Right lobe of liver (tissue), 6 donors: ENCODE measurements around the gene EFR3B. TPM values are rescaled to one million over a fixed set of nuclear protein-coding genes. Genes with fewer than 3 reads are reported as not detected.
A peak's percentile ranks its signal among the peaks of the same experiment; 100 is the strongest.

Source experiments
- ATAC-seq, 4 donors: fragments of 200-7000 bp; cut with Tn5 transposase; one replicate each; pipeline ENCODE4 v1.9.1; 2020; ENCODE audit warnings: mild to moderate bottlenecking in 4 of 4, moderate library complexity in 4 of 4
- DNase-seq, 3 donors: peaks; one replicate each; pipeline ENCODE4 v3.0.0-alpha.2; 2020
- H3K27ac ChIP-seq, 3 donors: fragments of 200-600 bp; one replicate each; pipeline ENCODE4 v1.8.0; 2022
- H3K27me3 ChIP-seq, 2 donors: fragments of 200-600 bp; one replicate each; pipeline ENCODE4 v1.8.0; 2022
- H3K36me3 ChIP-seq, 4 donors: fragments of 200-600 bp; sonication (generic) in 1 of 4; one replicate each; pipeline versions ENCODE4 v1.5.1 to v1.8.0; 2017 to 2022; ENCODE audit warnings: control low read depth in 1 of 4
- H3K4me1 ChIP-seq, 4 donors: fragments of 200-600 bp; sonication (generic) in 1 of 4; one replicate each; pipeline versions ENCODE4 v1.5.1 to v1.8.0; 2017 to 2022; ENCODE audit warnings: control low read depth in 1 of 4
- H3K4me3 ChIP-seq, 3 donors: fragments of 200-600 bp; one replicate each; pipeline ENCODE4 v1.8.0; 2022
- H3K9me3 ChIP-seq, 4 donors: fragments of 200-600 bp; sonication (generic) in 1 of 4; one replicate each; pipeline versions ENCODE4 v1.5.1 to v1.8.0; 2017 to 2022; ENCODE audit warnings: control low read depth in 1 of 4
- CTCF ChIP-seq, 4 donors: fragments of 200-600 bp in 3 of 4; fragments of 450-650 bp in 1 of 4; IDR thresholded peaks; one replicate each; pipeline versions ENCODE4 v1.5.1 to v1.8.0; 2016 to 2022; ENCODE audit warnings: antibody characterized with exemption in 4 of 4, mild to moderate bottlenecking in 2 of 4
- POLR2A ChIP-seq: fragments of 450-650 bp; IDR thresholded peaks from one replicate; pipeline ENCODE4 v1.6.1; 2017; ENCODE audit warnings: antibody characterized with exemption, mild to moderate bottlenecking
- WGBS: methylation state at CpG from one replicate; pipeline ENCODE4 v1.1.6; 2018; ENCODE audit warnings: low coverage, low lambda C conversion rate; ENCODE audit not compliant: insufficient coverage; ENCODE audit errors: missing lambda C conversion rate; 5-methylcytosine and 5-hydroxymethylcytosine counted together
- intact Hi-C, 2 donors: fragments of 100-400 bp; cut with DNase I; formaldehyde crosslinking; loops; one replicate each; pipeline versions ENCODE4 v1.11.2 to v1.14.1; 2022
- total RNA-seq, 6 experiments: library from RNA; depleted of rRNA in 2 of 6; stranded (reverse); fragments of >200 nt in 2 of 6; fragmentation: NEBNext Ultra II Directional in 3 of 6; extraction: Animal tissue kit (Norgen Biotek cat#: 25700) in 3 of 6; gene quantifications; one replicate each; pipeline versions ENCODE4 v1.1.0 to v1.2.4, GENCODE V29; 2016 to 2023
- donor health status: DM: no; HTN: yes; CAD: no.
- donor health status: DM: no; HTN: no; CAD: no.
- donor health status: DM: no; HTN: no; CAD: no.
- donor health status: DM: no; HTN: yes; CAD: no.
- donor health status: DM: no; HTN: yes; CAD: no.

Gene EFR3B
- total RNA-seq, 6 experiments from 2014 or later = 0.12 to 0.33 (median 0.16) TPM; not detected in 1

DNA sequence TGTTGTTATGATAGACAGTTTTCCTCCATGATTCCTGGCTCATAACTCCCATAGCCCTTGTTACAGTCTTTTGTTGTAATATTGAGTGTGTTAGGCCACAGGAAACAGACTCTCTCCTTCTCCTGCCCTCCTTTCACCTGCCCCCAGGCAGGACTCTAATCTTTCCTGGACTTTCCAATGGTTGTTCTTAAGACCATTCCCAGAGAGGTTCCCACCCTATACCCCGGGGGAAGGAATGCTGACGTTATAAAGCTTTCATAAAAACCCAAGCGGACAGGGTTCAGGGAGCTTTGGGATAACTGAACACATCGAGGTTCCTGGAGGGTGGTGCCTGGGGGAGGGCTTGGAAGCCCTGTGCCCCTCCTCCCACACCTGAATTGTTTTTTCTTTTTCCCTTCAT lies 2.8 kb upstream of the EFR3B start:
- Histone ChIP-seq H3K36me3 (no peaks in the 10 kb centered on the region), H3K27me3 (no peaks in the 10 kb centered on the region), H3K27ac (no peak overlapping the region), H3K4me1 (peaks cover 0 to 14% (median 2%) of the 10 kb centered on the region in 4 donors), H3K4me3 (no peak overlapping the region), H3K9me3 (no peaks in the 10 kb centered on the region)
- no peak for DNase-seq
- TF ChIP-seq POLR2A (no peak), CTCF (IDR thresholded peaks at IDR 0.05) (no peak)
- intact Hi-C loops = no loop called here
- no peak for ATAC-seq
- 92% methylated on average over 4 of the region's 4 CpGs for WGBS

GRCh38 chr2:25041307-25041927 lies 459 bp upstream of the EFR3B start:
- WGBS = 5% methylated on average over 17 of the region's 28 CpGs
- H3K36me3 ChIP-seq = no peaks in the 10 kb centered on the region
- no peaks in the 10 kb centered on the region for H3K27me3 ChIP-seq
- no peak for TF ChIP-seq POLR2A
- peak in 2 of 4 donors; percentile 22 to 27 for TF ChIP-seq CTCF (IDR thresholded peaks at IDR 0.05)
- H3K4me1 ChIP-seq = peaks cover 0 to 14% (median 2%) of the 10 kb centered on the region in 4 donors
- DNase-seq (peak; percentile 51 to 70 (median 68)), ATAC-seq (peak; percentile 8 to 49 (median 31))
- peak overlapping the region; percentile 38 to 59 (median 39) for H3K4me3 ChIP-seq
- H3K27ac ChIP-seq = no peak overlapping the region
- intact Hi-C loops = no loop called here
- H3K9me3 ChIP-seq = no peaks in the 10 kb centered on the region

- 20% methylated on average over 1 of the region's 76 CpGs for WGBS
- ATAC-seq (peak; percentile 2 to 42 (median 17)), DNase-seq (peak in 2 of 3 donors; percentile 34 to 58)
- H3K4me1 ChIP-seq = peaks cover 0 to 14% (median 2%) of the 10 kb centered on the region in 4 donors
- no peaks in the 10 kb centered on the region for H3K36me3 ChIP-seq
- no peaks in the 10 kb centered on the region for H3K27me3 ChIP-seq
- no peaks in the 10 kb centered on the region for H3K9me3 ChIP-seq
- intact Hi-C loops = no loop called here
- peak overlapping the region in 1 of 3 donors; percentile 65 for H3K27ac ChIP-seq
- TF ChIP-seq POLR2A (no peak), CTCF (IDR thresholded peaks at IDR 0.05) (peak in 1 of 4 donors; percentile 2)
- peak overlapping the region; percentile 58 to 70 (median 59) for H3K4me3 ChIP-seq
Observed at GRCh38 chr2:25042321-25043240, 705 bp downstream of the EFR3B start.

DNA sequence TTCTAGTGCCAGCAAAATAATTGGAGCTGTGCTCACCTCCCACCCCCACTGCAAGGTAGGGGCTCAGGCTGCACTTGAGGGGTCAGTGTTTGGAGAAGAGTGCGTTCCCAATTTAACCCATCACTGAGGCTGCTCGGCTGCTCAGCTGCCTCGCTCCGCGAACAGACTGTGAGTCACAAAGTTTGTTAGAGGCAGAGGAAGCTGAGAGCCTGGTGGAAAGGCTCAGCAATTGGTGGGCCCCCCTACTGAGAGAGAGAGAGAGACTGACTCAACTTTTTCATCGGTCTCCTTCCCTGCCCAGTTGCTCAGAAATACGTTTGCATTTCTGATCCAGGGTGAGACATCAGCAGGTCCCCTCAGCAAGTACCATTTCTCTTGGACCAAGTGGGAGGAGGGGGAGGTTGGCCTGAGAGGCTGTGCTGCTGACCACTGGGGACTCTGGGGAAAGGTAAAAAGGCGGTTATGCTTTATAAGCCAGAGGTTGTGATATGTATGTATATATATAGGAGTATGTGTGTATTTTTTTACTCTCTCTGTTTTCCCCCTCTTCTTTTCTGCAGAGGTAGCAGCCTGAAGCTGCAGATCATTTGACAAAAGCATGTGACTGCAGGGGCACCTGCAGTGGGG lies 1.5 kb downstream of the EFR3B start:
- H3K36me3 ChIP-seq = no peaks in the 10 kb centered on the region
- 38% methylated on average over 8 of the region's 8 CpGs for WGBS
- peak overlapping the region in 1 of 3 donors; percentile 59 for H3K4me3 ChIP-seq
- no peaks in the 10 kb centered on the region for H3K9me3 ChIP-seq
- TF ChIP-seq CTCF (IDR thresholded peaks at IDR 0.05) = no peak
- no peak for TF ChIP-seq POLR2A
- no peak for ATAC-seq
- H3K4me1 ChIP-seq = peaks cover 0 to 14% (median 2%) of the 10 kb centered on the region in 4 donors
- DNase-seq = no peak
- intact Hi-C loops = no loop called here
- H3K27me3 ChIP-seq = no peaks in the 10 kb centered on the region
- no peak overlapping the region for H3K27ac ChIP-seq
